ENCODE results near the gene MAPK6. TPM values are rescaled to one million over a fixed set of nuclear protein-coding genes. Genes with fewer than 3 reads are reported as not detected.

The MAPK6 gene
- total and polyA plus RNA-seq, 2 of the 4 experiments (the other 2 are of a cell fraction) = 22.6 to 60.6 TPM

DNA sequence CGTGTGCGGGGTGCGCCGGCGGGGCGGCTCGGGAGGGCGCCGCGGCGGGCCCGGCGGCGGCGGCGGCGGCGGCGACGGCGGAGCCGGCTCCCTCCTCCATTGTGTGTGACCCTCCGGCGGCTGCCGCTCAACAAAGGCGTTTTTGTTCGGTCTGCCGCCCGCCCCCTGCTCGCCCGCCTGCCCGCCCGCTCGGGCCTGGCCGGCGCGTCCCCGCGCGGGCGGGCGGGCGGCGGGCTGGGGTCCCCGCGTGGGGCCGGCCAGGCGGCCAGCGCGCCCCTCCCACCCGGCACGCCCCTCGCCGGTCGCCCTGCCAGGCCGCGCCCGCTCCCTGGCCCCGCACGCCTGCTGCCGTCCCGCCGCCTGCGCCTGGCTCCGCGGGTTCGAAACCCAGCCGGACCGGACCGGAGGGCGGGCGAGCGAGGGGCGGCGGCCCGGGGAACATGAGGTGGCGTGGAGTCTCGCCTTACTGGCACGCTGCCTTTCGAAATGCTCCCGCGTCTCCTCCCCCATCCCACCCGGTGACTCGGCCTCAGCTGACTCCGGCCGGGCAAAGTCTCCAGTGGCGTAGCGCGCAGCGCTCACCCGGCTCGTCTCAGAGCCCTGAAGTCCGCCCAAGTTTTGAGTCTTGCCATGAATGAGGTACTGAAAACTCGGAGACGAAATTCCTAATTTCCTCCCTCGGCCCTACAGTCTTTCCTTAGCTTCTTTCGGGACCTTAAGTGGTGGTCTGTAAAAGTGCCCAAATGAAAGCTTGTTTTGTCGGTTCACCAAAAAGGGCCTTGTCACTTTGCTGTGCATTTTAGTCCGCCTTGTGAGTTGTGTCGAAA, 588 bp downstream of the MAPK6 start (continued):
- TF ChIP-seq CHD1 (IDR thresholded peaks at IDR 0.05; ENCODE audit: low read depth, low read length) (peak; percentile 95; the same call in 1 of the 2 replicates), POLR2A (IDR thresholded peaks at IDR 0.05; ENCODE audit: low read depth, low read length) (peak; percentile 92), FOS (IDR thresholded peaks at IDR 0.05; ENCODE audit: low read depth, low read length) (peak; percentile 53; the same call in 1 of the 2 replicates), CEBPB (IDR thresholded peaks at IDR 0.05; ENCODE audit: low read depth, low read length) (peak; percentile 67; the same call in 1 of the 2 replicates)

All from IMR-90 (cell line).